Muscle of leg (tissue), 11 donors: Measurements from ENCODE around the gene CAPN10. TPM values are rescaled to one million over a fixed set of nuclear protein-coding genes. Genes with fewer than 3 reads are reported as not detected.

ENCODE experiments used
- DNase-seq: peaks from one replicate; pipeline ENCODE4 v3.0.0; 2013
- H3K27ac ChIP-seq: one replicate; pipeline ENCODE4 v1.5.1; 2013; ENCODE audit warnings: mild to moderate bottlenecking, low read length, control low read depth
- H3K27me3 ChIP-seq: one replicate; pipeline ENCODE4 v1.6.1; 2013; ENCODE audit warnings: low read length; ENCODE audit not compliant: control insufficient read depth, insufficient read depth
- H3K36me3 ChIP-seq: one replicate; pipeline ENCODE4 v1.6.1; 2013; ENCODE audit warnings: low read length; ENCODE audit not compliant: control insufficient read depth, insufficient read depth
- H3K4me1 ChIP-seq: one replicate; pipeline ENCODE4 v1.6.1; 2013; ENCODE audit warnings: low read length; ENCODE audit not compliant: control insufficient read depth, insufficient read depth
- H3K4me3 ChIP-seq: one replicate; pipeline ENCODE4 v1.5.1; 2013; ENCODE audit warnings: low read length, control low read depth
- H3K9me3 ChIP-seq: replicated peaks from 2 replicates; pipeline ENCODE4 v1.6.1; 2013; ENCODE audit warnings: low read depth, low read length; ENCODE audit not compliant: control insufficient read depth
- WGBS: methylation state at CpG from one replicate; pipeline ENCODE4 v1.1.5; 2013; ENCODE audit warnings: missing lambda C conversion rate; ENCODE audit not compliant: insufficient coverage; 5-methylcytosine and 5-hydroxymethylcytosine counted together
- polyA plus RNA-seq, 8 donors: library from polyadenylated mRNA; unstranded; fragments of 120-200 nt; gene quantifications; one replicate each; pipeline versions ENCODE4 v1.2.1 to v1.2.3, GENCODE V29; 2013; ENCODE audit warnings: inconsistent platforms in 1 of 8, low replicate concordance in 1 of 8; ENCODE audit not compliant: insufficient read length in 8 of 8, insufficient read depth in 1 of 8
- total RNA-seq: library from RNA; stranded (reverse); fragments of 120-200 nt; gene quantifications from one replicate; pipeline ENCODE4 v1.2.4, GENCODE V29; 2013

CAPN10 gene
- total and polyA plus RNA-seq, 9 donors: 14.2 to 23.6 (median 17.1) TPM

DNA sequence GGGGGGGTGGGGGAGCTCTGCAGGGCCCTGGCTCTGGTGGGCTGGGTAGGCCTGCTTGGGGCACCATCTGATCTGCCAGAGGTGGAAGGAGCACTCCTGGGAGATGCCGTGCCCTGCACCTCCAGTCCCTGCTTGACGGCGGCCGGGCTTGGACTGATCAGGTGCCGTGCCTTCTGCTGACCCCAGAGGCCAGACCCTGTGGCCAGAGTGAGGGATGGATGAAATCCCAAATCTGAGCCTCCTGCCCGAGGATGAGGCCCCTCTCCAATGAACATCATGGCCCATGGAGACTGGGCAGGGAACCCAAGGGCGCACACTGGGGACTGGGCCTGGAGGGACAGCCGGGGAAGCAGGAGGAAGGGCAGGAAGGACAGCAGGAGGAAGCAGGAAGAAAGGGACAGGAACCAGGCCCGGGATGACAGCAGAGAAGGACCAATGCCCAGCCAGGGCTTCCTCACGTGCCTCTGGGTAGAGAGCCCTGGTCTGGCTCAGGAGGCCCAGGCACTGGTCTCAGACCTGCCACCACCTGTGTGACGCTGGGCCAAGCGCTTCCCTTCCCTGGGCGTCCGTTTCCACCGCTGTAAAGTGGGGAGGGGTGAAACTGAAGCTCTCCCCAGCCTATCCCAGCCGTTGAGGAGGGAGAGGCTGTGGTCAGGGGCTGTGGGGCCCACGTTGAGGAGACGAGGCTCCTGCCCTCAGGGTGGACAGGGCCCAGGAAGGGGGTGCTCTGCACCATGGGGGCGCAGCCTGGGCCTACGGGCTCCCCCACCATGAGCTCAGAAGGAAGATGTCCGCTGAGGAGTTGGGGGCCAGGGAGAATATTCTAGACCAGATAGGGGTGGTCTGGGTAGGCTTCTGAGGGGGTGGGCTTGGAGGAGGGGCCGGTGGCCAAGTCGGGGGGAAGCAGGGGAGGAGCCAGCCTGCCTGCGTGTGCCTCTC is 37.7 kb downstream of the CAPN10 start:
- H3K4me1 ChIP-seq: peaks cover 7% of the 10 kb centered on the region

DNA sequence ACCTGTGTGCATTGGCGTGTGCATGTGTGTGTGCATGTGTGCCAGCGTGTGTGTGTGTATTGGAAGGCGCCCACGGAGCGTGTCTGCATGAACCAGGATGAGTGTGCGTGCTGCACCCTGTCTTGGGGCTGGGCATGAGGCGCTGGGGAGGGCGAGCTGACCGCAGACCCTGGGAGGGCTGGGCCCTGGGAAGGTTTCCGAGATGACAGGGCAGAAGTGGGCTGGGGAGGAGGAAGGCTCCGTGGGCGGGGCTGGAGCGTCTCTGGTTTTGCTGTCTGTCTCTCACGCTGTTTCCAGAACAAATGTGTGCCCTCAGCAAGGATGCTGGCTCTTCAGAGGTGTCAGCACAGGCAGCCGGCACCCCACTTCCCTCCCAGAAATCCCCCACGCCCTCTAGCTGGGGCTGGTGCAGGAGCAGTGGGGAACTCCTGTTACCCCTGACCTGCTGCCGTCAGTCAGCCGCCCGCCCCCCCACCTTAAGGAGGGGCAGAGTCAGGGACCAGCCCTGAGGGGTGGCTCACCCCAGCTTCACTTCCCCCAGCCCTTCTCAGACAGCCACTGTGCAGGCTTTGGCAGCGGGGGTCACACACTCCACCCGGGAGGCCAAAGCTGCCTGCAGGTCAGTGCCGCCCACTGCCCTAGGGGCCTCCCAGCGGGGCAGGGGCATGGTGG is 38.6 kb downstream of the CAPN10 start, which contains the start of gene GPR35:
Gene GPR35 (plus strand): TSS at position 531 of the 672 bp plus-strand sequence. CDS start 4,473 bp downstream, outside the sequence.
- Histone ChIP-seq H3K27ac (no peak within 1 kb of the TSS), H3K9me3 (no peaks in the 10 kb centered on the region), H3K4me1 (peaks cover 7% of the 10 kb centered on the region), H3K4me3 (no peak within 1 kb of the TSS), H3K27me3 (no peaks in the 10 kb centered on the region), H3K36me3 (no peaks in the 10 kb centered on the region)
- DNase-seq: peak; percentile 27
- WGBS: 49% methylated on average over 17 of the region's 23 CpGs

More for the DNA sequence above, 37.7 kb downstream of the CAPN10 start:
- H3K27me3 ChIP-seq: no peaks in the 10 kb centered on the region
- no peaks in the 10 kb centered on the region for H3K9me3 ChIP-seq
- no peak overlapping the region for H3K4me3 ChIP-seq
- DNase-seq: no peak
- H3K36me3 ChIP-seq: no peaks in the 10 kb centered on the region
- WGBS: 52% methylated on average over 15 of the region's 24 CpGs
- H3K27ac ChIP-seq: no peak overlapping the region

DNA sequence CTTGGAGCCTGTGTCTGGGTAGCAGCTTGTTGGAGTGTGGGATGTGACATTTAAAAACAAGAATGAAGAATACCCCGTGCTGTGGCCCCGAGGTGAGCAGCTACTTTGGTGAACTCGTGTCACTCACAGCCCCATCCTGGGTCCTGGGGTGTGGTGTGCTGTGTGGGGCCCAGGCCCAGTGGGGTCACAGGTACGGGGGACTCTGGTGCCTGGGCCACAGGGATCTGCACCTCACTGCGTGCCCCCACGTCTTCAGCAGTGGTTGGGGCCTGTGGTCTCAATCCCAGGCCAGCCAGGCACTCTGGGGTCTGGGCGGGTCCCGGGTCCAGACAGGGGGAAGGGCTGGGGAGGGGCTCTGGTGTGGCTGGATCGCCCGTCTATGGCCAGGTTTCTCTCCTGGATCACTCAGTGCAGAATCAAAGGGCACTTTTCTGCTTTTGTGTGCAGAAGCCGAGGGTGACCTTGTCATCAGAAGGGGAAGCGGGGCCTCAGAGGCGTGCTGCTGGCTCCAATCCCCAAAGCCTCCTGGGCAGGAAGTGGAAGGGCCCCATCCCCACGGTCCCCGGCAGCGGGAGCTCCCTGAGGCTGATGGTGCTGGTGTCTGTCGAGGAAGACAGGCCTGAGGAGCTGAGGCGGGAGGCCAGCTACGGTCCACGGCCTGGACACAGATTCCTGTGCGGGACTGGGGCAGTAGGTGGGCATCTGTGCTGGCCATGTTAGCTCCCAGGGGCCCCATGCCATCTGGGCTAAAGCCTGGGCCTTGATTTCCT is 40.2 kb downstream of the CAPN10 start:
- no peak overlapping the region for H3K27ac ChIP-seq
- H3K9me3 ChIP-seq: no peaks in the 10 kb centered on the region
- 27% methylated on average over 16 of the region's 21 CpGs for WGBS
- H3K27me3 ChIP-seq: no peaks in the 10 kb centered on the region
- H3K4me1 ChIP-seq: peaks cover 7% of the 10 kb centered on the region
- peak; percentile 51 for DNase-seq
- no peaks in the 10 kb centered on the region for H3K36me3 ChIP-seq
- no peak overlapping the region for H3K4me3 ChIP-seq

DNA sequence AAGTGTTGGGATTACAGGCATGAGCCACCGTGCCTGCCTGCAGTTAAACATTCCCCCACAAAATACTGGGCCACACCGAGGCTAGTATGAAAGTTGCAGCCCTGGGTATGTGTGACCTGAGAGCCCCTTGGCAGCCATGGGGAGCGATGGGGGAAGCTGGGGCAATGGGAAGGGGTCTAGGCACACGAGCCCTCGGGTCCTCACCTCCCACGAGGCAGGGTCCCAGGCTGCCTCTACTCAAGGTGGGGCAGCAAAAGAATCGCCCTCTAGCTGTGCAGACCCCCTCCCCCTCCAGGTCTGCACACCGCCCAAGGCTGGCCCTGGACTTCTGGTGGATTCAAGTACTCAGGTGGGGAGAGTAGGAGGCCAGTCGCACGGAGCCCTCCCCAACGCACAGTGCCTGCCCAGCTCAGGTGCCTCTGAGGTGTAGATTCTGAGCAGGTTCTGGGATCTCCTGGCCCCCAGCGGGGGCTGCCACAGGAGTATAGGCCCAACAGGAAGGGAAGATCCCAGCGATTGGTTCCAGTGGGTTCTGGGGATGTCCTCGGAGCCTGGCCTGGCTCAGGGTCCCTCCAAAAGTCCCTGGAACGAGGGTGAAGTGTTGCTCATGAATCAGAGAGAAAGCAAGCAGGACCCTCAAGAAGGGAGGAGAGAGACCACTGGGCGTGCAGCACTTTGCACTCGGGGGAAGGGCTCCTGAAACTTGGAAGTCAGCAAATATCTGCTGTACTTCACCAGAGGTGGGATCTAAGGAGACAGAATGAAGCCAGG is 41.4 kb downstream of the CAPN10 start:
- peaks cover 7% of the 10 kb centered on the region for H3K4me1 ChIP-seq
- no peak overlapping the region for H3K4me3 ChIP-seq
- no peaks in the 10 kb centered on the region for H3K36me3 ChIP-seq
- no peak overlapping the region for H3K27ac ChIP-seq
- WGBS: 81% methylated on average over 9 of the region's 17 CpGs
- H3K9me3 ChIP-seq: no peaks in the 10 kb centered on the region
- H3K27me3 ChIP-seq: no peaks in the 10 kb centered on the region
- no peak for DNase-seq

DNA sequence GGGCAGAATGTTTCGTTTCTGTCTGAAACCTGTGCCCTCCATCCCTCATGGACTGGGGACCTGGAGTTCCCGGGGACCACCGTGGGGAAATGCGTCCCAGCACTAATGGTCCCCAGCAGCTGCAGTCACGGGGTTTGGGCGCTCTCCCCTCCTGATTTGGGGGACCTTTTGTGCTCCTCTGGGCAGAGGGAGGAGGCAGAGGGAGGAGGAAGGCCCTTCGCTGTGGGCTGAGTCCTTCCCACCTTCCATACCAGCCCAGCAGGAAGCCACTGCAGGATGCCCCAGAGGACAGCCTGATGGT is 41.9 kb downstream of the CAPN10 start:
- Histone ChIP-seq H3K9me3 (no peaks in the 10 kb centered on the region), H3K27ac (no peak overlapping the region), H3K4me3 (no peak overlapping the region), H3K36me3 (no peaks in the 10 kb centered on the region), H3K27me3 (no peaks in the 10 kb centered on the region), H3K4me1 (peaks cover 7% of the 10 kb centered on the region)
- 63% methylated on average over 6 of the region's 7 CpGs for WGBS
- DNase-seq: no peak

DNA sequence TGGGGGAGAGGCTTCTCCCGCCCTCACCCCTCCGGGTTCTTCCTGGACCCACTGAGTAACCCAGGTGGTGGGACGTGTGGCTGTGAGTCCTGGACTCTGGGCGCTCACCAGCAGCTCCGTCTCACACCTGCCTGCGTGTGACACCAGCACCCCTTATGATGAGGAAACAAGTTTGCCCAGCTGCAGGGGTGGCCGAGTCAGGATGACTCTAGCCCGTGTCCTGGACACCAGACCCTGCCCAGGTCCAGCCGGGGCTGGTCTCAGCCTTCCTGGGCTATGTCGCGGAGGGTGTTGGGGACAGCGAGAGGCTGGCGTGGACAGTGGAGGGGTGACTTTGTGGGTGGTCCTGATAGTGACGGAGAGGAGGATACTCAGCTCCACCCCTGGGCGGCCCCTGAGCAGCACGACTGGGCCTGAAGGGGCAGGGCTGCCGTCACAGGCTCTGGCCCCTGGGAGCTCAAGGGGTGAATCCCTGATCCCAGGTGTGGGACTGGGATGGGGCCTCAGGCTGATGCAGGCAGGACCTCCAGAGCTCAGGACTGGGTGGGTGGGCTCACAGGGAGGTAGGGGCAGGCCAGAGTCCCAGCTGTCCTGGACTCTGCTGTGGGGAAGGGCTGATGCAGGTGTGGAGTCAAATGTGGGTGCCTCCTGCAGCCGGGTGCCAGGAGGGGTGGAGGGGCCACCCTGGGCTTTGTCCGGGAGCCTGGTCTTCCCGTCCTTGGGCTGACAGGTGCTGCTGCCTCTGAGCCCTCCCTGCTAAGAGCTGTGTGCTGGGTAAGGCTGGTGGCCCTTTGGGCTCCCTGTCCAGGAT is 42.5 kb downstream of the CAPN10 start:
- no peak overlapping the region for H3K4me3 ChIP-seq
- DNase-seq: no peak
- peaks cover 4% of the 10 kb centered on the region for H3K9me3 ChIP-seq
- WGBS: 58% methylated on average over 18 of the region's 20 CpGs
- no peaks in the 10 kb centered on the region for H3K27me3 ChIP-seq
- peaks cover 7% of the 10 kb centered on the region for H3K4me1 ChIP-seq
- H3K36me3 ChIP-seq: no peaks in the 10 kb centered on the region
- no peak overlapping the region for H3K27ac ChIP-seq

DNA sequence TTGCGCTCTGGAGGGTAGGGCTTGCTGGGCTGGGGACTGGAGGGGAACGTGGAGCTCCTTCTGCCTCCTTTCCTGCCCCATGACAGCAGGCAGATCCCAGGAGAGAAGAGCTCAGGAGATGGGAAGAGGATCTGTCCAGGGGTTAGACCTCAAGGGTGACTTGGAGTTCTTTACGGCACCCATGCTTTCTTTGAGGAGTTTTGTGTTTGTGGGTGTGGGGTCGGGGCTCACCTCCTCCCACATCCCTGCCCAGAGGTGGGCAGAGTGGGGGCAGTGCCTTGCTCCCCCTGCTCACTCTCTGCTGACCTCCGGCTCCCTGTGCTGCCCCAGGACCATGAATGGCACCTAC is 43.1 kb downstream of the CAPN10 start:
- 90% methylated on average over 2 of the region's 5 CpGs for WGBS
- no peaks in the 10 kb centered on the region for H3K36me3 ChIP-seq
- H3K27ac ChIP-seq: no peak overlapping the region
- H3K4me3 ChIP-seq: no peak overlapping the region
- H3K27me3 ChIP-seq: no peaks in the 10 kb centered on the region
- peaks cover 7% of the 10 kb centered on the region for H3K4me1 ChIP-seq
- H3K9me3 ChIP-seq: peaks cover 4% of the 10 kb centered on the region
- DNase-seq: no peak

DNA sequence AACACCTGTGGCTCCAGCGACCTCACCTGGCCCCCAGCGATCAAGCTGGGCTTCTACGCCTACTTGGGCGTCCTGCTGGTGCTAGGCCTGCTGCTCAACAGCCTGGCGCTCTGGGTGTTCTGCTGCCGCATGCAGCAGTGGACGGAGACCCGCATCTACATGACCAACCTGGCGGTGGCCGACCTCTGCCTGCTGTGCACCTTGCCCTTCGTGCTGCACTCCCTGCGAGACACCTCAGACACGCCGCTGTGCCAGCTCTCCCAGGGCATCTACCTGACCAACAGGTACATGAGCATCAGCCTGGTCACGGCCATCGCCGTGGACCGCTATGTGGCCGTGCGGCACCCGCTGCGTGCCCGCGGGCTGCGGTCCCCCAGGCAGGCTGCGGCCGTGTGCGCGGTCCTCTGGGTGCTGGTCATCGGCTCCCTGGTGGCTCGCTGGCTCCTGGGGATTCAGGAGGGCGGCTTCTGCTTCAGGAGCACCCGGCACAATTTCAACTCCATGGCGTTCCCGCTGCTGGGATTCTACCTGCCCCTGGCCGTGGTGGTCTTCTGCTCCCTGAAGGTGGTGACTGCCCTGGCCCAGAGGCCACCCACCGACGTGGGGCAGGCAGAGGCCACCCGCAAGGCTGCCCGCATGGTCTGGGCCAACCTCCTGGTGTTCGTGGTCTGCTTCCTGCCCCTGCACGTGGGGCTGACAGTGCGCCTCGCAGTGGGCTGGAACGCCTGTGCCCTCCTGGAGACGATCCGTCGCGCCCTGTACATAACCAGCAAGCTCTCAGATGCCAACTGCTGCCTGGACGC is 43.6 kb downstream of the CAPN10 start:
- DNase-seq: no peak
- H3K9me3 ChIP-seq: peaks cover 4% of the 10 kb centered on the region

More for the DNA sequence above, 43.6 kb downstream of the CAPN10 start:
- peaks cover 7% of the 10 kb centered on the region for H3K4me1 ChIP-seq
- no peaks in the 10 kb centered on the region for H3K36me3 ChIP-seq
- no peak overlapping the region for H3K27ac ChIP-seq
- WGBS: 93% methylated on average over 50 of the region's 50 CpGs
- H3K4me3 ChIP-seq: no peak overlapping the region
- H3K27me3 ChIP-seq: no peaks in the 10 kb centered on the region
